ENCODE data around the gene SIRT5. TPM values are rescaled to one million over a fixed set of nuclear protein-coding genes. Genes with fewer than 3 reads are reported as not detected.

The SIRT5 gene
- total RNA-seq: 10 to 100 TPM; 16.2 to 27.9 (median 18.0) TPM

DNA sequence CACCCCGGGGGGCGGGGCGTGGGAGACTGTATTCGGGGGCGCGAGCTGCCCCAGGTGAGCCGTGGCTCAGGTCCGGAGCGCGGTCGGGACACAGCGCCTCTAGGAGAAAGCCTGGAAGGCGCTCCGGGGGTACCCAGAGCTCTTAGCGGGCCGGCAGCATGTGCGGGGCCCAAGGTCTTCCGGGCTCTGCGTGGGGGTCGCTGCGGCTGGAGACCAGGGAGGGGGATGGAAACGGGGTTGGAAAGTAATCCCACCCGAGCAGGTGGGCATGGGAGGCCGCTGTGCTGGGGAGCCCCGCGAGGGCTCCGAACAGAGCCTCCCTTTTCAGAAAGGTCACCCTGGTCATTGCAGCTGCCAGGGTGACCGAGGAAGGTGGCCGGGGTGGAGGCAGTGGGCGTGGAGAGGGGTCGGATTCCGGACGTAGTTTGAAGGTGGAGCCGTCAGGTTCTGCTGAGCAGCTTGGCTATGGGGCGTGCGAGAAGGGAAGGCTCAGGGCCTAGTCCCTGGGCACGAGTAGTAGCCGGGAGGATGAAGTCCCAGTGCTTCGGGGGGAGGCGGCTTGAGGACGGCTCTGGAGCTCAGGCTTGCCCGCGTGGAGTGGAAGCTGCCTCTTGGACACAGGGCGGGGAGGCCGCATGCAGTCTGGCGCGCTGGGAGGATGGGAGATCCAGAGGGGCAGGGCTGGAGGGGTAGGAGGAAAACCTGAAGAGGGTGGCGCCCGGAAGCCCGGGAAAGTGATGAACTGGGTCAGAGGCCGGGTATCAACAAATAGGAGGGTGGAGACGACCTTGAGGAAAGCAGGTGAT is at the start of gene SIRT5:
Gene SIRT5, plus strand, starts transcription at position 31 of the 806 bp plus-strand sequence. CDS start 9,510 bp downstream, outside the sequence.
- intact Hi-C loops (cut with DNase I; ENCODE audit: low total_unique reads): no loop called here
- H3K9me3 ChIP-seq: no peaks in the 10 kb centered on the region
- no peaks in the 10 kb centered on the region for H3K4me1 ChIP-seq
- peak within 1 kb of the TSS; percentile 88 to 94 for H3K27ac ChIP-seq
- peak; percentile 68 for DNase-seq
- TF ChIP-seq, protein P1, sequence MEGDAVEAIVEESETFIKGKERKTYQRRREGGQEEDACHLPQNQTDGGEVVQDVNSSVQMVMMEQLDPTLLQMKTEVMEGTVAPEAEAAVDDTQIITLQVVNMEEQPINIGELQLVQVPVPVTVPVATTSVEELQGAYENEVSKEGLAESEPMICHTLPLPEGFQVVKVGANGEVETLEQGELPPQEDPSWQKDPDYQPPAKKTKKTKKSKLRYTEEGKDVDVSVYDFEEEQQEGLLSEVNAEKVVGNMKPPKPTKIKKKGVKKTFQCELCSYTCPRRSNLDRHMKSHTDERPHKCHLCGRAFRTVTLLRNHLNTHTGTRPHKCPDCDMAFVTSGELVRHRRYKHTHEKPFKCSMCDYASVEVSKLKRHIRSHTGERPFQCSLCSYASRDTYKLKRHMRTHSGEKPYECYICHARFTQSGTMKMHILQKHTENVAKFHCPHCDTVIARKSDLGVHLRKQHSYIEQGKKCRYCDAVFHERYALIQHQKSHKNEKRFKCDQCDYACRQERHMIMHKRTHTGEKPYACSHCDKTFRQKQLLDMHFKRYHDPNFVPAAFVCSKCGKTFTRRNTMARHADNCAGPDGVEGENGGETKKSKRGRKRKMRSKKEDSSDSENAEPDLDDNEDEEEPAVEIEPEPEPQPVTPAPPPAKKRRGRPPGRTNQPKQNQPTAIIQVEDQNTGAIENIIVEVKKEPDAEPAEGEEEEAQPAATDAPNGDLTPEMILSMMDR (IDR thresholded peaks at IDR 0.05): peak in 1 of 4 experiments; percentile 46
- TF ChIP-seq POLR2A (IDR thresholded peaks at IDR 0.05): peak; percentile 52 to 84
- H3K27me3 ChIP-seq: no peaks in the 10 kb centered on the region
- H3K4me3 ChIP-seq: peak within 1 kb of the TSS; percentile 62 to 65
- no peaks in the 10 kb centered on the region for H3K36me3 ChIP-seq

DNA sequence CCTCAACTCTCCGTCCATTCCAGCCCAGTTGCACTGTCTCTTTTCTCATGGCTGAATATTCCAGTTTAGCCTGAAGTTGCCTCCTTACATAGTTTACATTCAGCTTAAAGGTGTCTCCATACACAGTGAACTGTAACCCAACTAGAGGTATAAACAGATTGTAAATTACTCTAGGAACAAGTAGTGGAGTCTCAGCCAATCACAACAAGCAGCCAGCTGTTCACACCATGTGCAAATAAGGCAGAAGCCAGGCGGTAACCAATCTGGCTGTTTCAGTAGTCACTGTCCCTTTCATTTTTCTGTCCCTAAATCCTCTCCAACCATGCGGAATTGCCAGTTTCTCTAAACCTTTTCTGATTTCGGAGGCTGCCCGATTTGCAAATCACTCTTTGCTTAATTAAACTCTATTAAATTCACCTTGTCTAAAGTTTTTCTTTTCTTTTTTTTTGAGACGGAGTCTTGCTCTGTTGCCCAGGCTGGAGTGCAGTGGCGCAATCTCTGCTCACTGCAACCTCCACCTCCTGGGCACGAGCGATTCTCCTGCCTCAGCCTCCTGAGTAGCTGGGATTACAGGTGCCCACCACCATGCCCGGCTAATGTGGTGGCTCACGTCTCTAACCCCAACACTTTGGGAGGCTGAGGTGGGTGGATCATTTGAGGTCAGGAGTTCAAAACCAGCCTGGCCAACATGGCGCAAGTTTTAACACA is 49.4 kb upstream of the SIRT5 start:
- intact Hi-C loops (cut with DNase I; ENCODE audit: low total_unique reads): no loop called here
- H3K9me3 ChIP-seq: no peaks in the 10 kb centered on the region
- no peaks in the 10 kb centered on the region for H3K36me3 ChIP-seq
- no peaks in the 10 kb centered on the region for H3K27me3 ChIP-seq
- no peak overlapping the region for H3K27ac ChIP-seq
- H3K4me1 ChIP-seq: no peaks in the 10 kb centered on the region
- H3K4me3 ChIP-seq: no peak overlapping the region
- DNase-seq: no peak
- TF ChIP-seq, protein P1 (IDR thresholded peaks at IDR 0.05): no peak
- TF ChIP-seq POLR2A (IDR thresholded peaks at IDR 0.05): no peak

- Histone ChIP-seq H3K9me3 (no peaks in the 10 kb centered on the region), H3K4me3 (no peak overlapping the region), H3K36me3 (no peaks in the 10 kb centered on the region), H3K27me3 (no peaks in the 10 kb centered on the region), H3K27ac (peak overlapping the region; percentile 42 to 49), H3K4me1 (no peaks in the 10 kb centered on the region)
- no peak for TF ChIP-seq POLR2A (IDR thresholded peaks at IDR 0.05)
- TF ChIP-seq, protein P1 (IDR thresholded peaks at IDR 0.05): no peak
- DNase-seq: no peak
- intact Hi-C loops (cut with DNase I; ENCODE audit: low total_unique reads): no loop called here
These were observed 48.1 kb upstream of the SIRT5 start for GRCh38 chr6:13526357-13526726.

- intact Hi-C loops (cut with DNase I; ENCODE audit: low total_unique reads): no loop called here
- no peaks in the 10 kb centered on the region for H3K36me3 ChIP-seq
- no peaks in the 10 kb centered on the region for H3K27me3 ChIP-seq
- no peaks in the 10 kb centered on the region for H3K9me3 ChIP-seq
- no peak for TF ChIP-seq POLR2A (IDR thresholded peaks at IDR 0.05)
- TF ChIP-seq, protein P1 (IDR thresholded peaks at IDR 0.05): no peak
- H3K27ac ChIP-seq: peak overlapping the region; percentile 46 to 58
- no peaks in the 10 kb centered on the region for H3K4me1 ChIP-seq
- no peak overlapping the region for H3K4me3 ChIP-seq
- peak; percentile 17 to 43 for DNase-seq
These were observed 47.4 kb upstream of the SIRT5 start for GRCh38 chr6:13526727-13527670.

Data from uterus (tissue), 4 donors.